IPS DF 4.7 (cell line): Measurements from ENCODE around the gene CD79A.

Source experiments
- DNase-seq: peaks from one replicate; pipeline ENCODE4 v3.0.0-alpha.2; 2013; ENCODE audit warnings: low spot score; ENCODE audit errors: extremely low read depth

The CD79A gene

DNA sequence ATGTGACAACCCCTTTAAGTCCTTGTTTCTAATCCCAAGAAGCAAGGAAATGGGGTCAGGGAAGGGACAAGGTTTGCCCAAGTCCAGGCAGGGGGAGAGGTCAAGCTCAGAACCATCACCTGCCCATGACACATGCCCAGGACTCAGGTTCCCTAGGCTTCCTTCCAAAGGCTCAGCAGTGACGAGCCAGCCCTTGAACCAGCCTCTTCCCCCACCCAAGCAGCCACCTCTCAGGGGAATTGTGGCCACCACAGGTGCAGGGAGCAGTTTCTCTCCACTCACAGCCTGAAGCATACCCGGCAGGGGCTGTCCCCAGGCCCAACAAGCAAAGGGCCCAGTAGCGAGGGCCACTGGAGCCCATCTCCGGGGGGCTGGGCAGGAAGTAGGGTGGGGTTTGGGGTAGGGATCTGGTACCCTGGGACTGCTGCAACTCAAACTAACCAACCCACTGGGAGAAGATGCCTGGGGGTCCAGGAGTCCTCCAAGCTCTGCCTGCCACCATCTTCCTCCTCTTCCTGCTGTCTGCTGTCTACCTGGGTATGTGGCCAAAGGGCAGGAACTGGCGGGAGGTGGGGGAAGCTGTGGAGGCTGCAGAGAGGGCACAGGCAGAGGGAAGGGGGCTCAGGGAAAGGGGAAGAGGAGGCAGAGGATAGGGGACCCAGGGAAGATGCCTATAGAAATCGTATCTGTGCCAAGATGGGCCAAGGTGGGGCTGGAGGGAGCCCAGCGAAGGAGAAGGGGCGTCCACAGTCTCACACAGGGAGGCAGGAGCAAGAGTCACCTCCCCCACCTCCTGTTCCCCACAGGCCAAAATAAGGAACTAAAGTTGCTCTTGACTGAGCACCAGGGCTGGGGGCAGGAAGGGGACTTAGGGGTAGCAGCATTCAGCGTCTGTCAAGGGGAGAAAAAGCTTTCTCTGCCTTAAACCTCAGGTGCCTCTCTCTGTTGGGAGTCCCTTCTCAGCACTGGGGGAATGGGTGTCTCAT is at the start of gene CD79A:
Gene CD79A, plus strand, starts transcription at position 433 of the 986 bp plus-strand sequence. Its CDS starts 26 bp downstream, at position 459.
- DNase-seq, result no peak

- no peak for DNase-seq
Measured at GRCh38 chr19:41837981-41838708, 38.9 kb upstream of the CD79A start.

DNA sequence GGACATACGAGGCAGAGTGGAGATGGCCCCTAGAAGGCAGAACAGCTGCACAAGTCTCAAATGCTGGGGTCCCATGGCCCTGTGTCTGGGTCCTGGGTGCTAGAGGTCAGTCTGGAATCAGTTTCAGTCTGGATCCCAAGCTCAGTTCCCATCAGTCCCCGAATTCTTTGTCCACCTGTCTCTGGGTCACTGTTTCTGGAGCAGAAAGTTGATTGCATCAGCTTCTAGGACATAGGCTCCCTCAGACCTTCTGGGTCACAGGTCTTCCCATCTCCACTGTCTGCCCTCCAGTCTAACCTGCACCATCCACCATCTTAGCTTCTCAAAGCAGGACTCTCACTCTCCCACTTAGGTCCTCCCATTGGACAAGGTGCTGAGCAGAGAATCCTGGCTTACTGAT is 37.9 kb upstream of the CD79A start:
- no peak for DNase-seq

GRCh38 chr19:41843371-41843770 is 33.7 kb upstream of the CD79A start:
- no peak for DNase-seq

- no peak for DNase-seq
Measured at GRCh38 chr19:41844601-41845000, 32.5 kb upstream of the CD79A start, which contains the start of gene LYPD4. Gene LYPD4 (minus strand): TSS chr19:41844683. CDS start chr19:41839285, 5,398 bp downstream.

- no peak for DNase-seq
Measured at GRCh38 chr19:41845001-41845050, 32.3 kb upstream of the CD79A start, which contains the start of gene DMRTC2. Gene DMRTC2 (plus strand): TSS chr19:41845042. CDS start chr19:41847429, 2,387 bp downstream.

DNA sequence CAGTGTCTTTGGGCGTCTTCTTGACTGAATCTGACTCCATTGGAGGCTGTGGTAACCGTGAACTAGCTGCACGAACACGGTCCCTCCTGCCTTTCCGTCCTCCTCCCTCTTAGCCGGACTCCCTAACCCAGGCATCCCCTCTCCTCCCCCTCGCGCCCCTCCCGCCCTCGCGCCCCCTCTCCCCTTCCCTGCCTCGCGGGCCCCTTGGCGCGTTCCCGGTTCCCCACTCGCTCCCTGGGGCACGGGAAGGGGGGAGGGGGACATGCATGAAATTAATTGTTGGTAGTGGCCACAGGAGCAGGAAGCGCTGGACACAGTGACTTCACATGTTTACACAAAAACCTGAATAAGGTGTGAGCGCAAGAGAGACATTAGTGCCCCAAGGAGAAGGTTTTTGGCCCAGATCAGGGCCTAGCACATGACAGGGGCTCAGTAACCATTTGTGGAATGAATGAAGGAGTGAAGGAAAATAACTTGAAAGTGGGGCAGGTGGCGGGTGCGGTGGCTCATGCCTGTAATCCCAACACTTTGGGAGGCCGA is 32.0 kb upstream of the CD79A start:
- no peak for DNase-seq

DNA sequence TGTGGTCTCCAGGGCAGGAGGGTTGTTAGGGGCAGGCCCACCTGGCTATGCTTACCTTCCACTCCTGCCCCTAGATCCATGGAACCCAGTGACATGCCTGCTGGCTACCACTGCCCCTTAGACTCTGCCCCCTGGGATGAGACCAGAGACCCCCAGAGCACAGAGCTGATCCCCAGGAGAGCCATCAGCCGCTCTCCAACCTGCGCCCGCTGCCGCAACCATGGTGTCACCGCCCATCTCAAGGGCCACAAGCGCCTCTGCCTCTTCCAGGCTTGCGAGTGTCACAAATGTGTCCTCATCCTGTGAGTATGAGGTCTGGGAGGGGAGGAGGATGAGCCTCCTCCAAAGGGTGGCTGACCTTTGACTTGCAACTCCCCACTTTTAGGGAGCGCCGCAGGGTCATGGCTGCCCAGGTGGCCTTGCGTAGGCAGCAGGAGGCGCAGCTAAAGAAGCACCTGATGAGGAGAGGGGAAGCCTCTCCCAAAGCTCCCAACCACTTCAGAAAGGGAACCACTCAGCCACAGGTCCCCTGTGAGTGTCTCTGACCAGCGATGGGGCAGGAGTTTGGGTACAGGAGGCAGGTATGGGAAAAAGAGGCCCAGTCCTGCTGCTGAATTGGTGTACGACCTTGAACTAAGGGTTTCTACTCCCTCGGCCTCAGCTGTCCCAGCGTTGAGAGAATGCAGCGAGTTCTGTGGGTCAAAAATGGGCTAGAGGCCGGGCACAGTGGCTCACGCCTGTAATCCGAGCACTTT is 29.6 kb upstream of the CD79A start:
- no peak for DNase-seq

- DNase-seq, result no peak
Measured at GRCh38 chr19:41848666-41849065, 28.4 kb upstream of the CD79A start.

- no peak for DNase-seq
Measured at GRCh38 chr19:41849067-41849466, 28.0 kb upstream of the CD79A start.

- no peak for DNase-seq
Measured at GRCh38 chr19:41850381-41850780, 26.7 kb upstream of the CD79A start.

- no peak for DNase-seq
Measured at GRCh38 chr19:41851456-41851855, 25.6 kb upstream of the CD79A start.

GRCh38 chr19:41853344-41853743 is 23.7 kb upstream of the CD79A start:
- DNase-seq, result no peak

GRCh38 chr19:41853768-41854167 is 23.3 kb upstream of the CD79A start:
- no peak for DNase-seq

DNA sequence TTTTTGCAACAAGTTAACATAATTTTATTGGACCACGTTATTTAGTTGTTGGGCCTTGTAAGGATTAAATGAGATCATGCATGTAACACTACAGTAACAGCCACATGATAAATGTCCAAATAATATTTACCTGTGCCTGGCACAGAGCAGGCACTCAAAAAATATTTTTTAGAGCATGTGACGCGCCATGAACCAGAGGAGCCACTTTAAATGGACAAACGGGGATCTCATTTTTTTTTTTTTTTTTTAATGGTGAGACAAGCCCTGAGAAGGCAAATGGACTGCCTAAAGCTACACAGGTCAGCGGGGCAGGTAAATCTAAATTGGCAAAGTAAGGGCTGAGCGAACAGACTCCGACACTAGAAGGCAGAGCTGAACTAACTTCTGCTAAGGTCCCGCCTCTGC is 17.9 kb upstream of the CD79A start:
- no peak for DNase-seq

GRCh38 chr19:41859618-41860418 is 17.3 kb upstream of the CD79A start, which contains the start of gene RPS19:
Gene RPS19 (plus strand): TSS chr19:41860255. CDS start chr19:41860775, 520 bp downstream.
- peak; percentile 94 for DNase-seq

DNA sequence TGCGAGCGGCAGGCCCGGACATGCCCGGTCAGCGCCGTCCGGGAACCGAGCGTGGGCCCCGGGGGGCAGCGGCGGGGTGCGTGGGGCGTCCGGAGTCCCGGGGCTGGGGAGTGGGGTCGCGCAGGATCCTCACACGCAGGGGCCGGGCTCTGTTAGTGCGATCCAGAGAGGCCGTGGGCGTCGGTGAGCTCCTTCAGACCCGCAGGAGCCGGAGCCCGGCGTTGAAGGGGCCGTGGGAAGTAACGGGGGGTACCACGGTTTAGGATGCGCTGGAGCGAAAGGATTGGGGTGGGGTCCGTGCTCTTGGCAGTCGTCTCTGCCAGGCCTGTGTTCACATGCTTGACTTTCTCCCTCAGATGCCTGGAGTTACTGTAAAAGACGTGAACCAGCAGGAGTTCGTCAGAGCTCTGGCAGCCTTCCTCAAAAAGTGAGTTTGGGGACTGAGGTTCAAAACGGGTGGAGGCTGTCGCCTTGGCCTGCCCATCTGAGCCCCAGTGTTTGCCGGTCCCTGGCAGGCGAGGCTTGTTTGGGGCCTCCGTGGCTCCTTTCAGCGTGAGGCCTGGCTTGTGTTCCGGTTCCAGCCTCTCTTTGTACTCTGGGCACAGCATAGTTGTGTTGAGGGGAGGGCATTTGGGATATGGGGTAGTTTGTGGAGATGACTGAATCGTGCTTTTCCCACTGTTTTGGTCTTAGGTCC is 16.5 kb upstream of the CD79A start:
- DNase-seq, result no peak

DNA sequence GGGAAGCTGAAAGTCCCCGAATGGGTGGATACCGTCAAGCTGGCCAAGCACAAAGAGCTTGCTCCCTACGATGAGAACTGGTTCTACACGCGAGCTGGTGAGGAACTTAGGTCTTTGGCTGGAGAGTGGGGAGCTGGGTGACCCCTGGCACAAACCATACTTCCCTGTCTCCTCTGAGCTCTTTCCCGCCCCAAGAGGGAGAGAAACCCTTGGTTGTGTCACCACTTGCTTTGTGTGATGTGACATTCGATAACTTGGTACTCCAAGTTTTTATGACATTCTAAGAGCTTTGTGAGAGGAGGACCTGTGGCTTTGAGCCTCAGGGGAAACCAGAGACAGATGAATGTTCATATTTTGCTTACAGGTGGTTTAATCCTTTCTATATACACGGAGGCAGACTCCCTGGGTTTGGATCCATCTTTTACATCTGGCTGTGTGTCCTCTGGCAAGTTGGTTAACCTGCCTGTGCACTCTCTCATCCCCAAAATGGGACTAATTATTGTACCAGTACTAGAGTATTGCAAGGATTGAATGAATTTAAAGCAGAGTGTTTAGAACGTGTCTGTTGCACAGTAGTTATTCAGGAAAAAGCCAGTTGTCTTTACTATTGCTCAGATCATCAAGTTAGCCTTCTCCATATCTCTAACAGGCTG is 15.8 kb upstream of the CD79A start:
- DNase-seq, result no peak

DNA sequence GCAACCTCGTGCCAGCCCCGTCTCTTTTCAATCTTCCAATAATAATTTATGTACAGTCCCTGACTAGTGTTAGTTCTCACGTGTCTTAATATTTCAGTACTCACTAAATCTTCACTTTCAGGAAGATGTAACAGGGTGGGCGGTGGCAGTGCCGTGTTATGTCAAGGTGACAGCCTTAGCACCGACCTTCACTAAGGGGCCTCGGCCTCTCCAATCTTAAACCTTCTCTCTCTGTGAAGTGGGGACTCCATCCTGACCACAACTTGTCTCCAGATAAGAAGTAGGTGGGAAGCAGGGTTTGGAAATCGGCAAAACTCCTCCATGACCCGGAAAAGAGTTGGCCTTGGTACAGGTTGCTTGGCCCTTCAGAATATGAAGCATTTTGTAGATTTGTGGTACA is 15.2 kb upstream of the CD79A start:
- no peak for DNase-seq
